HepG2 (cell line): Measurements from ENCODE around the gene SFTPB. TPM values are rescaled to one million over a fixed set of nuclear protein-coding genes. Genes with fewer than 3 reads are reported as not detected.

Experiments used
- AGO2 ChIP-seq: fragments of 200-400 bp; formaldehyde crosslinking; optimal IDR thresholded peaks from 2 replicates; pipeline ENCODE3; 2017; ENCODE audit warnings: mild to moderate bottlenecking, low read depth, low read length, moderate library complexity
- GATAD1 ChIP-seq: IDR thresholded peaks from 2 replicates; pipeline ENCODE4 v1.6.1; 2016; ENCODE audit warnings: missing genetic modification reagents, missing compliant biosample characterization
- HNF1B ChIP-seq: sonication (generic); formaldehyde crosslinking; IDR thresholded peaks from 2 replicates; pipeline ENCODE4 v1.5.1; 2020; ENCODE audit warnings: mild to moderate bottlenecking, moderate library complexity, missing genetic modification reagents
- HOXA7 ChIP-seq: sonication (generic); formaldehyde crosslinking; IDR thresholded peaks from 2 replicates; pipeline ENCODE4 v1.8.1; 2022; ENCODE audit warnings: mild to moderate bottlenecking, missing genetic modification reagents, moderate library complexity
- MED13 ChIP-seq: sonication (generic); formaldehyde crosslinking; IDR thresholded peaks from 2 replicates; pipeline ENCODE4 v1.5.0; 2020; ENCODE audit warnings: missing genetic modification reagents
- NR2C2 ChIP-seq: sonication (generic); formaldehyde crosslinking; IDR thresholded peaks from 2 replicates; pipeline ENCODE4 v1.4.0; 2020; ENCODE audit warnings: missing genetic modification reagents, mild to moderate bottlenecking, moderate library complexity, borderline replicate concordance
- NR2F1 ChIP-seq, 2 experiments: fragments of 450-650 bp in 1 of 2; formaldehyde crosslinking in 1 of 2; IDR thresholded peaks; 2 replicates each; pipeline versions ENCODE4 v1.5.0 to v1.6.1; 2016 to 2020; ENCODE audit warnings: mild to moderate bottlenecking in 1 of 2, missing compliant biosample characterization in 1 of 2, missing genetic modification reagents in 1 of 2, moderate library complexity in 1 of 2
- PHB2 ChIP-seq: fragments of 450-650 bp; IDR thresholded peaks from 2 replicates; pipeline ENCODE4 v1.6.1; 2018; ENCODE audit not compliant: partially characterized antibody
- PHF21A ChIP-seq: sonication (generic); formaldehyde crosslinking; IDR thresholded peaks from 2 replicates; pipeline ENCODE4 v1.5.0; 2020; ENCODE audit warnings: mild to moderate bottlenecking, missing genetic modification reagents
- PHF5A ChIP-seq: IDR thresholded peaks from one replicate; pipeline ENCODE4 v1.6.1; 2018; ENCODE audit warnings: low read depth, missing genetic modification reagents; ENCODE audit not compliant: unreplicated experiment
- RXRA ChIP-seq: sonication (generic); formaldehyde crosslinking; IDR thresholded peaks from 2 replicates; pipeline ENCODE4 v1.5.1; 2020; ENCODE audit warnings: missing genetic modification reagents
- SAFB2 ChIP-seq: sonication (generic); formaldehyde crosslinking; IDR thresholded peaks from 2 replicates; pipeline ENCODE4 v1.5.1; 2020; ENCODE audit warnings: missing genetic modification reagents, low read depth, mild to moderate bottlenecking, borderline replicate concordance
- ZNF468 ChIP-seq: sonication (generic); formaldehyde crosslinking; IDR thresholded peaks from 2 replicates; pipeline ENCODE4 v1.8.0; 2022; ENCODE audit warnings: mild to moderate bottlenecking, moderate library complexity, missing genetic modification reagents
- ZNF512B ChIP-seq: sonication (generic); formaldehyde crosslinking; IDR thresholded peaks from 2 replicates; pipeline ENCODE4 v1.5.1; 2020; ENCODE audit warnings: missing genetic modification reagents, mild to moderate bottlenecking, borderline replicate concordance
- polyA plus RNA-seq, 8 experiments: library from polyadenylated mRNA; depleted of rRNA in 3 of 8; stranded (reverse) in 7 of 8; unstranded in 1 of 8; fragments of >200 nt; fragmentation: Illumina TruSeq in 4 of 8; extraction: Trizol in 4 of 8; gene quantifications; 2 replicates each; pipeline versions ENCODE4 v1.2.1 to v1.2.3, GENCODE V29; 2011 to 2016; ENCODE audit warnings: low read depth in 4 of 8, missing spikeins in 1 of 8, mixed read lengths in 1 of 8; ENCODE audit not compliant: insufficient read depth in 1 of 8
- total RNA-seq, 5 experiments: library from RNA; depleted of rRNA; stranded (reverse); fragments of >200 nt; fragmentation: Illumina TruSeq; extraction: Trizol; gene quantifications; 2 replicates each; pipeline ENCODE4 v1.2.3, GENCODE V29; 2016; ENCODE audit warnings: low read depth in 1 of 5
- TF ChIP-seq, protein P1 (sequence below): IDR thresholded peaks from 2 replicates; pipeline ENCODE4 v1.6.1; 2016; ENCODE audit warnings: missing compliant biosample characterization, missing genetic modification reagents, borderline replicate concordance
- TF ChIP-seq, protein P2 (sequence below): sonication (generic); formaldehyde crosslinking; IDR thresholded peaks from 2 replicates; pipeline ENCODE4 v1.5.1; 2020; ENCODE audit warnings: mild to moderate bottlenecking, missing genetic modification reagents, moderate library complexity

Gene SFTPB
- total and polyA plus RNA-seq, 2 of the 13 experiments (the other 11 are each of a cell fraction or from before 2014, with no cell fraction given): not detected

DNA sequence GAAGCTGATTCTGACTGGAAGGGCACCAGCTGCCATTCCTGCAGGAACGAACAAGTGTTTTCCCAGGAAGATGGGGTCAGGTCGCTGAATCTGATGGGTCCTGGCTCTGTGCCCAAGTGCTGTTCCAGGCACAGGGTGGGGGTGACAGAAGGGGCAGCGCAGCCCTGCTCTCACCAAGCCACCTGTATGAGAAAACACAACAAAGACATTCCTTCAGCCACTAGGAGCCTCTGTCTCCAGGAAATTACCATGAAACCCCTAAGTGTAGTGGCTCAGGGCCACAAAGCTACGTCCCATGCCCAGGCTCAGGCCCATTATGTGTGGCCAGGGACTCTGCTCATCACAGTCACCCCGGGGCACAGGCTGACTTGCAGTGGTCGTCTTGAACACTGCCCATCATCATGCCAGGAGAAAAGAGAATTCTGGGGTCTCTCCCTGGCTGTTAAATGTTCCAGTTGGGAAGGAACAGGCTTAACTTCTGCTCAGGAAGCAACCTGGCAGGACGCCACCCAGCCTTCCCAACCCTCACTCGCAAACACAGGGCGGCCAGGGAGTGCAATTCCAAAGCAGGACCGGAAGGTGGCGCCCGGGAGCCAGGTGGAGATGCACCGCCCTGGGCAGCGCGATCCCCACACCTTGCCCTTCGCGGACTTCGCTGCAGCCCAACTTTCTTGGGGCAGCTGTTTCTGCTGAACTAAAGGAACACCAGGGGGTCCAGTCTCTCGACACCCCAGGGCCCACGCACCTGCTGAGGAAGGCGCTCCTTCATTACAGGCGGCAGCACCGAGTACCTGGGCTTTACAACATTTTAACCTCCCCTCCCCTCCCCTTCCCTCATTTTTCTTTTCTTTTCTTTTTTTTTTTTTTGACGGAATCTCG, 11.0 kb upstream of the SFTPB start (continued):
- TF ChIP-seq NR2F1 (CRISPR knock-in tag; IDR thresholded peaks at IDR 0.05) (no peak), PHB2 (no peak), HNF1B (CRISPR knock-in tag) (no peak; the same call in 1 of the 2 replicates), RXRA (CRISPR knock-in tag) (0 out of 2 replicates have a peak, but pooled peaks have one; percentile 41), ZNF468 (CRISPR knock-in tag) (no peak), ZNF512B (CRISPR knock-in tag) (peak; percentile 86; the same call in 1 of the 2 replicates), MED13 (CRISPR knock-in tag) (no peak), PHF21A (CRISPR knock-in tag) (no peak), AGO2 (no peak), NR2C2 (CRISPR knock-in tag) (no peak), HOXA7 (CRISPR knock-in tag) (no peak), SAFB2 (CRISPR knock-in tag) (no peak), GATAD1 (CRISPR knock-in tag) (no peak), PHF5A (no peak)
- TF ChIP-seq, protein P1, sequence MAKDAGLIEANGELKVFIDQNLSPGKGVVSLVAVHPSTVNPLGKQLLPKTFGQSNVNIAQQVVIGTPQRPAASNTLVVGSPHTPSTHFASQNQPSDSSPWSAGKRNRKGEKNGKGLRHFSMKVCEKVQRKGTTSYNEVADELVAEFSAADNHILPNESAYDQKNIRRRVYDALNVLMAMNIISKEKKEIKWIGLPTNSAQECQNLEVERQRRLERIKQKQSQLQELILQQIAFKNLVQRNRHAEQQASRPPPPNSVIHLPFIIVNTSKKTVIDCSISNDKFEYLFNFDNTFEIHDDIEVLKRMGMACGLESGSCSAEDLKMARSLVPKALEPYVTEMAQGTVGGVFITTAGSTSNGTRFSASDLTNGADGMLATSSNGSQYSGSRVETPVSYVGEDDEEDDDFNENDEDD (CRISPR knock-in tag): 0 out of 2 replicates have a peak, but pooled peaks have one; percentile 46
- TF ChIP-seq, protein P2, sequence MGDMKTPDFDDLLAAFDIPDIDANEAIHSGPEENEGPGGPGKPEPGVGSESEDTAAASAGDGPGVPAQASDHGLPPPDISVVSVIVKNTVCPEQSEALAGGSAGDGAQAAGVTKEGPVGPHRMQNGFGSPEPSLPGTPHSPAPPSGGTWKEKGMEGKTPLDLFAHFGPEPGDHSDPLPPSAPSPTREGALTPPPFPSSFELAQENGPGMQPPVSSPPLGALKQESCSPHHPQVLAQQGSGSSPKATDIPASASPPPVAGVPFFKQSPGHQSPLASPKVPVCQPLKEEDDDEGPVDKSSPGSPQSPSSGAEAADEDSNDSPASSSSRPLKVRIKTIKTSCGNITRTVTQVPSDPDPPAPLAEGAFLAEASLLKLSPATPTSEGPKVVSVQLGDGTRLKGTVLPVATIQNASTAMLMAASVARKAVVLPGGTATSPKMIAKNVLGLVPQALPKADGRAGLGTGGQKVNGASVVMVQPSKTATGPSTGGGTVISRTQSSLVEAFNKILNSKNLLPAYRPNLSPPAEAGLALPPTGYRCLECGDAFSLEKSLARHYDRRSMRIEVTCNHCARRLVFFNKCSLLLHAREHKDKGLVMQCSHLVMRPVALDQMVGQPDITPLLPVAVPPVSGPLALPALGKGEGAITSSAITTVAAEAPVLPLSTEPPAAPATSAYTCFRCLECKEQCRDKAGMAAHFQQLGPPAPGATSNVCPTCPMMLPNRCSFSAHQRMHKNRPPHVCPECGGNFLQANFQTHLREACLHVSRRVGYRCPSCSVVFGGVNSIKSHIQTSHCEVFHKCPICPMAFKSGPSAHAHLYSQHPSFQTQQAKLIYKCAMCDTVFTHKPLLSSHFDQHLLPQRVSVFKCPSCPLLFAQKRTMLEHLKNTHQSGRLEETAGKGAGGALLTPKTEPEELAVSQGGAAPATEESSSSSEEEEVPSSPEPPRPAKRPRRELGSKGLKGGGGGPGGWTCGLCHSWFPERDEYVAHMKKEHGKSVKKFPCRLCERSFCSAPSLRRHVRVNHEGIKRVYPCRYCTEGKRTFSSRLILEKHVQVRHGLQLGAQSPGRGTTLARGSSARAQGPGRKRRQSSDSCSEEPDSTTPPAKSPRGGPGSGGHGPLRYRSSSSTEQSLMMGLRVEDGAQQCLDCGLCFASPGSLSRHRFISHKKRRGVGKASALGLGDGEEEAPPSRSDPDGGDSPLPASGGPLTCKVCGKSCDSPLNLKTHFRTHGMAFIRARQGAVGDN (CRISPR knock-in tag): peak; percentile 54; the same call in 1 of the 2 replicates
